ENCODE data around the gene GALNT17.

GALNT17 gene

GRCh38 chr7:71264005-71264404 is 132.1 kb downstream of the GALNT17 start:
- no CpG with 5 or more reads among the region's 3 CpGs for WGBS (ENCODE audit: extremely low coverage, insufficient coverage, insufficient read length)

GRCh38 chr7:71266912-71267311 is 135.0 kb downstream of the GALNT17 start:
- Histone ChIP-seq H3K4ac (ENCODE audit: low read depth, low read length) (no peak overlapping the region), H3K27ac (ENCODE audit: low read depth, low read length) (no peak overlapping the region), H2AK5ac (ENCODE audit: low read length) (no peak overlapping the region), H2BK5ac (ENCODE audit: low read depth, low read length, poor library complexity) (no peak overlapping the region), H3K79me1 (ENCODE audit: low read length) (no peaks in the 10 kb centered on the region), H3K79me2 (ENCODE audit: control insufficient read depth, insufficient read depth, low read length, poor library complexity) (no peaks in the 10 kb centered on the region), H3K27me3 (ENCODE audit: insufficient read depth, low read length) (no peaks in the 10 kb centered on the region), H4K91ac (ENCODE audit: low read depth, low read length) (no peak overlapping the region), H3K4me2 (ENCODE audit: low read length) (no peak overlapping the region), H3K9me3 (ENCODE audit: insufficient read depth, low read depth, low read length) (peaks cover 3% of the 10 kb centered on the region), H3K4me1 (ENCODE audit: control insufficient read depth in 1 of 2, insufficient read depth in 2 of 2, low read length in 2 of 2) (no peaks in the 10 kb centered on the region), H3K4me3 (ENCODE audit: low read depth, low read length) (no peak overlapping the region), H4K12ac (ENCODE audit: low read depth, low read length) (no peak overlapping the region), H2BK120ac (ENCODE audit: insufficient read depth, low read length, poor library complexity) (no peak overlapping the region), H3K23ac (ENCODE audit: low read length) (no peak overlapping the region), H4K8ac (ENCODE audit: low read depth, low read length) (no peak overlapping the region), H2AFZ (ENCODE audit: insufficient read depth, low read length, poor library complexity) (no peak overlapping the region), H3K36me3 (ENCODE audit: control insufficient read depth in 1 of 2, insufficient read depth in 2 of 2, low read length in 2 of 2) (no peaks in the 10 kb centered on the region), H3K14ac (ENCODE audit: low read length) (no peak overlapping the region), H3K18ac (ENCODE audit: low read length) (no peak overlapping the region), H3K9ac (ENCODE audit: low read length) (no peak overlapping the region), H2BK12ac (ENCODE audit: low read length) (no peak overlapping the region)
- no CpG with 5 or more reads among the region's 7 CpGs for WGBS (ENCODE audit: extremely low coverage, insufficient coverage, insufficient read length)
- no peak for DNase-seq

More at GRCh38 chr7:71264005-71264404, 132.1 kb downstream of the GALNT17 start:
- Histone ChIP-seq H3K23ac (ENCODE audit: low read length) (no peak overlapping the region), H2BK12ac (ENCODE audit: low read length) (no peak overlapping the region), H2AK5ac (ENCODE audit: low read length) (no peak overlapping the region), H2BK120ac (ENCODE audit: insufficient read depth, low read length, poor library complexity) (no peak overlapping the region), H3K18ac (ENCODE audit: low read length) (no peak overlapping the region), H2BK5ac (ENCODE audit: low read depth, low read length, poor library complexity) (no peak overlapping the region), H3K4ac (ENCODE audit: low read depth, low read length) (no peak overlapping the region), H3K9me3 (ENCODE audit: insufficient read depth, low read depth, low read length) (peaks cover 3% of the 10 kb centered on the region), H3K79me1 (ENCODE audit: low read length) (no peaks in the 10 kb centered on the region), H4K91ac (ENCODE audit: low read depth, low read length) (no peak overlapping the region), H3K4me2 (ENCODE audit: low read length) (no peak overlapping the region), H3K27ac (ENCODE audit: low read depth, low read length) (no peak overlapping the region), H3K79me2 (ENCODE audit: control insufficient read depth, insufficient read depth, low read length, poor library complexity) (no peaks in the 10 kb centered on the region), H3K36me3 (ENCODE audit: control insufficient read depth in 1 of 2, insufficient read depth in 2 of 2, low read length in 2 of 2) (no peaks in the 10 kb centered on the region), H3K4me3 (ENCODE audit: low read depth, low read length) (no peak overlapping the region), H3K14ac (ENCODE audit: low read length) (no peak overlapping the region), H3K9ac (ENCODE audit: low read length) (no peak overlapping the region), H3K27me3 (ENCODE audit: insufficient read depth, low read length) (no peaks in the 10 kb centered on the region), H3K4me1 (ENCODE audit: control insufficient read depth in 1 of 2, insufficient read depth in 2 of 2, low read length in 2 of 2) (no peaks in the 10 kb centered on the region), H4K12ac (ENCODE audit: low read depth, low read length) (no peak overlapping the region), H2AFZ (ENCODE audit: insufficient read depth, low read length, poor library complexity) (no peak overlapping the region), H4K8ac (ENCODE audit: low read depth, low read length) (no peak overlapping the region)
- no peak for DNase-seq

GRCh38 chr7:71267734-71268469 is 136.0 kb downstream of the GALNT17 start:
- Histone ChIP-seq H3K27ac (ENCODE audit: low read depth, low read length) (no peak overlapping the region), H3K79me1 (ENCODE audit: low read length) (no peaks in the 10 kb centered on the region), H2BK120ac (ENCODE audit: insufficient read depth, low read length, poor library complexity) (no peak overlapping the region), H3K18ac (ENCODE audit: low read length) (no peak overlapping the region), H3K27me3 (ENCODE audit: insufficient read depth, low read length) (no peaks in the 10 kb centered on the region), H3K14ac (ENCODE audit: low read length) (no peak overlapping the region), H3K79me2 (ENCODE audit: control insufficient read depth, insufficient read depth, low read length, poor library complexity) (no peaks in the 10 kb centered on the region), H2AFZ (ENCODE audit: insufficient read depth, low read length, poor library complexity) (no peak overlapping the region), H3K4me1 (ENCODE audit: control insufficient read depth in 1 of 2, insufficient read depth in 2 of 2, low read length in 2 of 2) (no peaks in the 10 kb centered on the region), H3K9ac (ENCODE audit: low read length) (no peak overlapping the region), H4K8ac (ENCODE audit: low read depth, low read length) (no peak overlapping the region), H4K91ac (ENCODE audit: low read depth, low read length) (no peak overlapping the region), H2AK5ac (ENCODE audit: low read length) (no peak overlapping the region), H4K12ac (ENCODE audit: low read depth, low read length) (no peak overlapping the region), H3K9me3 (ENCODE audit: insufficient read depth, low read depth, low read length) (peaks cover 4% of the 10 kb centered on the region), H3K4me3 (ENCODE audit: low read depth, low read length) (no peak overlapping the region), H2BK12ac (ENCODE audit: low read length) (no peak overlapping the region), H2BK5ac (ENCODE audit: low read depth, low read length, poor library complexity) (no peak overlapping the region), H3K4me2 (ENCODE audit: low read length) (no peak overlapping the region), H3K4ac (ENCODE audit: low read depth, low read length) (no peak overlapping the region), H3K23ac (ENCODE audit: low read length) (no peak overlapping the region), H3K36me3 (ENCODE audit: control insufficient read depth in 1 of 2, insufficient read depth in 2 of 2, low read length in 2 of 2) (no peaks in the 10 kb centered on the region)
- DNase-seq, result no peak
- WGBS (ENCODE audit: extremely low coverage, insufficient coverage, insufficient read length), result no CpG with 5 or more reads among the region's 5 CpGs

GRCh38 chr7:71270558-71270957 is 138.6 kb downstream of the GALNT17 start:
- Histone ChIP-seq H2BK120ac (ENCODE audit: insufficient read depth, low read length, poor library complexity) (no peak overlapping the region), H3K27me3 (ENCODE audit: insufficient read depth, low read length) (no peaks in the 10 kb centered on the region), H3K18ac (ENCODE audit: low read length) (no peak overlapping the region), H3K4me2 (ENCODE audit: low read length) (no peak overlapping the region), H2BK12ac (ENCODE audit: low read length) (no peak overlapping the region), H3K4me1 (ENCODE audit: control insufficient read depth in 1 of 2, insufficient read depth in 2 of 2, low read length in 2 of 2) (no peaks in the 10 kb centered on the region), H2BK5ac (ENCODE audit: low read depth, low read length, poor library complexity) (no peak overlapping the region), H3K4me3 (ENCODE audit: low read depth, low read length) (no peak overlapping the region), H4K91ac (ENCODE audit: low read depth, low read length) (no peak overlapping the region), H3K4ac (ENCODE audit: low read depth, low read length) (no peak overlapping the region), H3K27ac (ENCODE audit: low read depth, low read length) (no peak overlapping the region), H3K14ac (ENCODE audit: low read length) (no peak overlapping the region), H4K8ac (ENCODE audit: low read depth, low read length) (no peak overlapping the region), H2AFZ (ENCODE audit: insufficient read depth, low read length, poor library complexity) (no peak overlapping the region), H3K23ac (ENCODE audit: low read length) (no peak overlapping the region), H3K79me1 (ENCODE audit: low read length) (no peaks in the 10 kb centered on the region), H3K79me2 (ENCODE audit: control insufficient read depth, insufficient read depth, low read length, poor library complexity) (no peaks in the 10 kb centered on the region), H3K36me3 (ENCODE audit: control insufficient read depth in 1 of 2, insufficient read depth in 2 of 2, low read length in 2 of 2) (no peaks in the 10 kb centered on the region), H4K12ac (ENCODE audit: low read depth, low read length) (no peak overlapping the region), H3K9ac (ENCODE audit: low read length) (no peak overlapping the region), H3K9me3 (ENCODE audit: insufficient read depth, low read depth, low read length) (peaks cover 2% of the 10 kb centered on the region), H2AK5ac (ENCODE audit: low read length) (no peak overlapping the region)
- no CpG with 5 or more reads among the region's 2 CpGs for WGBS (ENCODE audit: extremely low coverage, insufficient coverage, insufficient read length)
- no peak for DNase-seq
